H4 (cell line): ENCODE measurements around the gene RAMP1. TPM values are rescaled to one million over a fixed set of nuclear protein-coding genes. Genes with fewer than 3 reads are reported as not detected.
"Not testable (repeated sequence)": the region's sequence is repeated elsewhere in the genome, so short reads cannot be mapped to it uniquely, and the experiment has no call there.

Experiments used
- DNase-seq: peaks from one replicate; pipeline ENCODE4 v3.0.0-alpha.2; 2015; ENCODE audit warnings: low spot score
- total RNA-seq: library from RNA; depleted of rRNA; stranded (reverse); fragments of >200 nt; shearing (Covaris generic); gene quantifications from 2 replicates; pipeline ENCODE4 v1.2.3, GENCODE V29; 2014

RAMP1 gene
- total RNA-seq, 1 experiment from 2014 or later, result not detected

DNA sequence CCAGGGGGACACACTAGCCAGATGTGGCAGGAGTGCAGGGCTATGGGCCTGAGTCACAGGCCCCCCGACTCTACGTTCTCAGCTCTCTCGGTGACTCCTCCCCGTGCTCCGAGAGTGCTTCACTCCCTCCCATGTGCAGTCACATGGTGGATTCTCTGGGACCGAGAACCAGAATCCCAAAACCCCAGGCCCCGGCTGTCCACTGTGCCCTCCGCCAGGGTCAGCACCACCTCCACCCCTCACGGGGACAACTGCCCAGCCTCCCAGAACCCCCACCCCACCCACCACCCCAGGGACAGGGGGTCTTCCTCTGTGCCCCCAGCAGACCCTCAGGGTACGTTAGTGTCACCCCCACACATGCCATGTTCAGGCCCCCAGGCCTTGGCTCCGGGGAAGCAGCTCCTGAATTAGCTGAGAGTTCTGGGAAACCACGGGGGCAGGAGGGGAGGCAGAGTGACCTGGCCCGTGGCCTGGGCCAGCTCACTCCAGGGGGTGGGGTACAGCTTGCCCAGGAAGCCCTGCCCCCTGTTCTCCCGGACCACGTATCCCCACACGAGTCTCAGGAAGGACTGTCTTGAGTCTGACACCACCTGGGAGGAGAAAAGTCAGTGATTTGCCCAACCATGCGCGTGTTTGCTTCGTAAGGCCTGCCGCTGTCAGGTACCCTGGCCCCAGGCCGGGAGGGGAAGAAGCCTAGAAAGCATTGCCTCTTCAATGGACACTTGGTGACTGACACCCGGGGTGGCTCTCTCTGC is 4.4 kb downstream of the RAMP1 start:
- no peak for DNase-seq

DNA sequence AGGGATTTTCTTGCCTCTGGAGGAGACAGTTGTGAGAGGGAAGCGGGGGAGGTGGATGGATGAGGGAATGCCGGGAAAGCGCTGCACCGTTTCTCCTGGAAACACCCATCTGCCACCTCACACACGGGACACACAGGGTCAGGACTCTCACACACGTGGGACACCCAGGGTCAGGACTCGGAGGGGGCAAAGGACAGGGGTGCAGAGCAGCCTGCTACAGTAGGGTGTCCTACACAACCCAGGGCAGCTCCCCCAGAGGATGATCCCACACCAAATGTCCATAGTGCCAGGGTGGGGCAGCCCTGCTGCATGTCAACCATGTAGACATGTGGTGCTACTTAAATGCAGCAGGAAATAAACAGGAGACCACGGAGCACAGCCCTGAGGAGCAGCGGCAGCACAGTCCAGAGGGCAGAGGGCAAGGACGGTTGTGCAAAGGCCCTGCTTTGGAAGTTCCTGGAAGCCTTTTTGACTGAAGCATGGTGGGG is 5.1 kb downstream of the RAMP1 start:
- no peak for DNase-seq

DNA sequence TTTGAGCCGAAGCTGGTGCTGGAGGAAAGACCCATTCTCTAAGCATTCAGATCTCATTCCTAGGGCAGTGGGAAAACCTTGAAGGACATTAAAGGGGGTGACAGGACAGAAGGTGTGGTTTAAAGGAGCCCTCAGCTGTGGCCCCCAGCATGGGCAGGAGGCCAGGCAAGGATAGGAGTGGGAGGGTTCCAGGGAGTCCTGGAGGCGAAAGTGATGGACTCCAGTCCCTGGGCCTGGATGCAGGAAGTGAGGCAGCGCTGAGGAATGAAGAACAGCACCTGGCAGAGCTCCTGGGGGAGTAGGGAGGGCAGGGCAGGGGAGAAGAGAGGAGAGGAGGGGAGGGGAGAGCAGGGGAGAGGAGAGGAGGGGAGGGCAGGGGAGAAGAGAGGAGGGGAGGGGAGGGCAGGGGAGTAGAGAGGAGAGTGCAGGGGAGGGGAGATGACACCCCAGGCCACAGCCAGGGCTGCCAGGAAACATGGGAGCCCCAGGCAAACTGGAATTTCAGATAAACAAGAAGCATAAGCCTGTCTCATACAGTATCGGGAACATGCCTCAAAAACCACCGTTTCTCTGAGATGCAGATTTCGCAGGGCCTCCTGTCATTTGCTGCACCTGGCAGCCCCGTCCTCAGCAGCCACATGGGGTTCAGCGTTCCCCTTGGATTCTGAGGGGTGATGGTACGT is 5.7 kb downstream of the RAMP1 start:
- peak; percentile 70 for DNase-seq

DNA sequence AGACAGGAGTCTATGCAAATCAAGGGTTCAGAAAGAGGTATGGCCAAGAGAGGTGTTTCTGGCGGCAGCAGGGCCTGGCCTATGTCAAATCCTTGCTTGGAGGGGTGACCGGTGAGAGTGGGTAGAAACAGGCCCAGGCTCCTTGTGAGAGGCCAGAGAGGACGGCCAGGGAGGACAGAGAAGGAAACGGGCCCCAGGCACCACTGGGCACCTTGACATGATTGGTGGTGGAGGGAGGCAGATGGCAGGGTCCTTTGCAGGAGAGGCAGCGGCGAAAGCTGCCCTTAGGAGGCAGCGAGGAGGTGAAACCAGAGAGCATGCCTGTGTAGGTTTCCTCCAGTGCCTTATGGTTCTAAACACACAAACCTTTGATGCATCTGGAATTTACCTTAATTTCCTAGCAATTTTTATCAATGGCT is 6.2 kb downstream of the RAMP1 start:
- peak; percentile 33 for DNase-seq

DNA sequence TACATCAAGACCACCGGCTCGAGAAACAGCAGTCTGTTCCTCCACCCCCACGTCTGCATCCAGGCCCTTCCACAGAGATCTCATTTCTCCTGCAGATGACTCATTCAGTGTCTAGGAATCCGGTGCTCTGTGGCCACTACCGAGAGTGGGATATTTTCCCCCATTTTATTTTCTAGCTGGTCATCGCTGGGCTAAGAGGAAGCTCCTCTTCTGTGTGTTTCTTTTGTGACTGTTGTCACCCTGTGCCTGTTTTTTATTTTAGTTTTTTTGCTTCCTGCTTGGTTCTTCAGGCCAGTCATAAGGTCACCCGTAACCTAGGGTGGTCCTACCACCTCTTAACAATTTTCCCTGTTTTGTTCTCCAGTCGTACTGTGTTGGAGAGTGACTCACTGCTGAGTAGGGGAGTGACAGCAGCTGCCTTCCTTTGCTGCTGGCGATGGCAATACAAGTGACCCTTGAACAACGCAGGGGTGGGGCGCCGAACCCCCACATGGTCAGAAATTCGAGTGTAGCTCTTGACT is 6.7 kb downstream of the RAMP1 start:
- peak; percentile 40 for DNase-seq

DNA sequence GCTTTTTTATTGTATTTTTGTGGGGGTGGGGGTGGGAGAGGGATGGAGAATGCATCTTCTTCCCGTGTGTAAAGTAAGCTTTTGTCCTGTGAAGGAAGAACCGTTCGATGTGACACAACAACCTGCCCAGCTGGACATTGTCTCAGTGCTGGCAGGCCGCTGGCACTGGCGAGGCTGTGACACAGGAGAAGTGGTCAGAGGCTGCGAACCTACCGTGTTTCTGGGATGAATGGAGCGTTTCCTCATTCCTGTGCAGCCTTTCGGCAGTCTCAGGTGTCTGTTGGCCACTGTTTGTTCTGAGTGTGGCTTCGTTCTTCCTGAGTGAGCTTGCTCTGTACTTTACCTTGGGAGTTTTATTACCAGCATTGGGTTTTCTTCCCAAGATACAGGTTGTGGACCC is 8.0 kb downstream of the RAMP1 start:
- DNase-seq, result no peak

DNA sequence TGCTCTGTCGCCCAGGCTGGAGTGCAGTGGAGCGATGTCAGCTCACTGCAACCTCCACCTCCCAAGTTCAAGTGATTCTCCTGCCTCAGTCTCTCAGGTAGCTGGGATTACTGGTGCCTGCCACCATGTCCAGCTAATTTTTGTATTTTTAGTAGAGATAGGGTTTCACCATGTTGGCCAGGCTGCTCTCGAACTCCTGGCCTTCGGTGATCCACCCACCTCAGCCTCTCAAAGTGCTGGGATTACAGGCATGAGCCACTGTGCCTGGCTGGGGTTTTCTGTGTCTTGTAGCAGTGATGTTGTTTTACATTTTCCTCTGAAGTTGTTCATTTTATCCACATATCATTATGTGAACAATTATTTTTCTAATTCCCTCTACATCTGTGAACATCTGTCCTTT is 8.7 kb downstream of the RAMP1 start:
- DNase-seq, result not testable (repeated sequence)

DNA sequence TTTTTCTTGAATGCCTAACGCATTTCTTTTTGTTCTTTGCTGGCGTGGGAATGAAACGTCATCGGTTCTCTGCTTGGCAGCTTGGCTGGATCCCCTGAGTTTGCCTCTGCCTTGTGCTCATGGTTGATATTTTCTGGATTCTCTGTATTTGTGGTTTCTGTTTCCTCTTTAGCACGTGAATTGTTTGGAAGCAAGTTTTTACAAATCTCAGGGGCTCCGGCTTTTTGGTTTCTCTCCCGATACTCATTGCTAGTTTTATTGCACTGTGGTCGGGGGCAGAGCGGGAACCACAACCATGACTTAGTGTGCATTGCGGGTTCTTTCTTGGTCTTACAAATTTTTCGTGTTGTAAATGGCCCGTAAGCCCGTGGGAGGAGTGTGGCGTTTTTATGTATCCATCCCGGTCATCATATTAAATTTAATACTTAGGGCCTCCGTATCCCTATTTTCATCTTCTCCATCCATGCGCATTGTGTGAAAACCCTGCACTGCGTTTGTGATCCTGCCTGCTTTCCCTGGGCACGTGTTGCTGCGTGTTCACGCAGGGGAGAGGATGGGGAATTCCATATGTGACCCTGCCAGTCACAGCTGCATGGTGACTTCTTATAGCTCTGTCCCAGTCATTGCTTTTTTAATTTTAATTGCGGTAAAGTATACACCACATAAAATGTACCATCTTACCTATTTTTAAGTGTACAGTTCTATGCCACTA is 9.4 kb downstream of the RAMP1 start:
- no peak for DNase-seq

DNA sequence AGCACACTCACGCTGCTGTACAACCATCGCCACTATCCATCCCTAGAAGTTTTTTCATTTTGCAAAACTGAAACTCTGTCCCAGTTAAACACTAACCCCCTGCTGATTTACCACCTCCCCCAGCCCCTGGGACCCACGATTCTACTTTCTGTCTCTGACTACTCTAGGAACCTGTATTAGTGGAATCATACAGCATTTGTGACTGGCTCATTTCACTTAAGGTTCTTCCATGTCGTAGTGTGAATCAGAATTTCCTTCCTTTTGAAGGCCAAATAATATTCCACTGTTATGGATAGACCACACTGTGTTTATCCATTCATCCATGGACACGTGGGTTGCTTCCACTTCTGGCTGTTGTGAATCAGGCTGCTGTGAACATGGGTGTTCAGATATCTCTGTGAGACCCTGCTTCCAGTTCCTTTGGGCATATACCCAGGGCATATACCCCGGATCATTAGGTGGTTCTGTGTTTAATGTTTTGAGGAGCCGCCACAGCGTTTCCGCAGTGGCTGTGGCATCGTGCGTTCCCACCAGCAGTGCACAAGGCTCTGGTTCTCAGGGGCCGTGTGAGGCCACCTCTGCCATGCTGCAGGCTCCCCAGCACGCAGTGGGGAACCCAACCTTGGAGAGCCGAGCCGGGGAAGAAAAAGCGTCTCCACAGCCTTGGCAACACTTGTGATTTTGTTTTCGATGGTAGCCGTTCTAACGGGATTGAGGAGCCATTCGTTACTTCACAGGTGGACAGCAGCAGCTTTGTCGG is 10.1 kb downstream of the RAMP1 start:
- DNase-seq, result no peak

DNA sequence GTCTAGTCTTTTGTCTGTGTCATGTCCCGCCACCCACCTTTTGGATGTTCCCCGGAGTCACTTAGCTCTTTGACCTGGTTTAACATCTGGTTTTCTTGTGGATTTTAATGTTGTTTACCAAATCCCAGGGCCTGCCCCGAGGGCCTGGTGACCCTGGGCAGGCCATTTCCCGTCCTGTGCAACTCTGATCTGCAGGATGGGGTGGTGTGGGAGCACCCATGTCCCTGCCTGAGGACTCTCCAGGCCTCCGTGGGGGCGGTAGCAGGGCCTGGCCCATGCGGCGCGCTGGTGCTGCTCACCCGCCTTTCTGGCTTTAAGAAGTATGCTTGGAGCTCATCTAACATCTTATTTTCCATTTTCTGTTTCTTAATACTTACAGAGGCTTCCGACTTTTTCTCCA is 10.7 kb downstream of the RAMP1 start:
- DNase-seq, result no peak

DNA sequence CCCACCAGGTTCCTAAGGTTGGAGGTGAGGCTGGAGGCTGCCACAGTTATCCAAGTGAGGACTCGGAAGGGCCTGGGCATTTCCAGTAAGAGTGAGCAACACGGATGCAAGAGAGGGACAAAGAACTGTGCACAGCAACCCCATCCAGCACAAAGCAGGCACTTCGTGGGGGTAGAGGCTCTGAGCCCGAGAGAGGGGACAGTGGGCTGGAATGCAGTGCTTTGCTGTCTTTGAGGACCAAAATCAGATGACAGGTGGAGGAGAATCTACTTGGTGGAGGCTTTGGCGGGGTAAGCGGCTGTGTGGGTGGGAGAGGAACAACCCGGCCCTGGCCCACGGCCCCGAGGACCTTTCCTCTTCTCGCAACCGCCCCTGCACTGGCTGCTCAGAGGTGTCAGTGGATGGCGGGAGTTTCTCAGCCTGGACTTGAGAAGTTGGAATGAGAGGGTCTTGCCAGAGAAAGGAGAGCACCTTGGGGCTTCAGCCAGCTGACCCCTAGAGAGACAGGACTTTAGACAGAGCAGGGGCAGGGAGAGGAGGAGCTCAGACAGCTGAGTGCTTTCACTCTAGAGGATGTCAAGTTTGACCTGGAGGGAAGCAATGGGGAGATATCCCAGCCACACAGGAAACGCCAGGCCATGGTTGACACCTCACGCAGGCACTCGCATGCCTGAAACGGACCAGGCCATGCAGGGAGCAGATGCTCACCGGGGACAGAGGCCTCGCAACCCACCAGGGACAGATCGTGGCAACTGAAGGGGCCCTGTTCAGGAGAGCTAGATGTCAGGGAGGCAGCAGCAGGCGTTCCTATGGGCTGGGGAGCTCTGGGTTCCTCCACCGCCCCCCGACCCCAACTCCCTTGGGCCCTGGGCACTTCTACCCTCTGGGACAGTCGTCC is 11.6 kb downstream of the RAMP1 start:
- no peak for DNase-seq

DNA sequence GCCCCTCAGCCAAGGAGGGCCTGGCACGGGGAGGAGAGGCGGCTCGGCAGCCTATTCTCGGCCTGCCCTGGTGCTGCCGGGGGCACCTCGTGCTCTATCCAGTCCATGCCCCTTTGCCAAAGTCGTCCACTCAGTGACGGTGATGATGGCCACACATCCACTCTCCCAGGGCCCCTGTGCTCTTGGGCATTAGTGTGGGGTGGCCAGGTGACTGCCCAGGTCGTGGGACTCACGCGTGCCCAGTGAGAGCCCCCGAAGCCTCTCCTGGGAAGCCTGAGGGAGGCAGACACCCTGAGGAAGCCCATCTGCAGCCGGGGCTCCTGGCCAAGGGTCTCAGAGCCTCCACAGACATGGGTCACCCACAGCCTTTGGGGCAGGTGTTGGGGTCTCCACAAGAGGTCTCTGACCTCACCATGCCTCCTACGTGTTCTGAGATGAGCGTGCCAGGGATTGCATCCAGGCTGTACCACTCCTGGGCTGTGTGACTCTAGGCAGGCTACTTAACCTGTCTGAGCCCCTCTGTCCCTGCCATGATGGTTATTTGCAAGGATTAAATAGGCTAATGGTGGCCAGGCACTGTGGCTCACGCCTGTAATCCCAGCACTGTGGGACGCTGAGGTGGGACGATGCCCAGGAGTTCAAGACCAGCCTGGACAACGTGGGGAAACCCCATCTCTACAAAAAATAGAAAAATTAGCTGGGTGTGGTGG is 12.9 kb downstream of the RAMP1 start:
- DNase-seq, result no peak

DNA sequence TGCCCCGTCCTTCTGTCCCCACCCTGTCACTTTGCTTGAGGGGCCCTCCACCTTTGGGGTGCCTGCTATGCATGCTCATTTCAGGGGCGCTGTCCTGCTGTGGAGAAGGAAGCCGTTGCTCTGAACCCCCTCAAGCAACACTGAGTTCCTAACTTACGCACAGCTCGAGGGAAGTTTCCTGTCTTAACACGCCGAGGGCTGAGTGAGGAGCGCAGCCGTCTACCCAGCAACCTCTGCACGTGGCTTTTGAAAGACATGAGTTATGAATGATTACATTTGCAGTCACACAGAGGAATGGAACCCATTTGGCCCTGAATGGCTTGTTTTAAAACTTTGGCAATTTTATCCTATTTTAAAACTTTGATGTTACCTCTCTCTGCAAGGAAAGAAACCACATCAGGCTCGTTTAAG is 14.0 kb downstream of the RAMP1 start:
- DNase-seq, result no peak

DNA sequence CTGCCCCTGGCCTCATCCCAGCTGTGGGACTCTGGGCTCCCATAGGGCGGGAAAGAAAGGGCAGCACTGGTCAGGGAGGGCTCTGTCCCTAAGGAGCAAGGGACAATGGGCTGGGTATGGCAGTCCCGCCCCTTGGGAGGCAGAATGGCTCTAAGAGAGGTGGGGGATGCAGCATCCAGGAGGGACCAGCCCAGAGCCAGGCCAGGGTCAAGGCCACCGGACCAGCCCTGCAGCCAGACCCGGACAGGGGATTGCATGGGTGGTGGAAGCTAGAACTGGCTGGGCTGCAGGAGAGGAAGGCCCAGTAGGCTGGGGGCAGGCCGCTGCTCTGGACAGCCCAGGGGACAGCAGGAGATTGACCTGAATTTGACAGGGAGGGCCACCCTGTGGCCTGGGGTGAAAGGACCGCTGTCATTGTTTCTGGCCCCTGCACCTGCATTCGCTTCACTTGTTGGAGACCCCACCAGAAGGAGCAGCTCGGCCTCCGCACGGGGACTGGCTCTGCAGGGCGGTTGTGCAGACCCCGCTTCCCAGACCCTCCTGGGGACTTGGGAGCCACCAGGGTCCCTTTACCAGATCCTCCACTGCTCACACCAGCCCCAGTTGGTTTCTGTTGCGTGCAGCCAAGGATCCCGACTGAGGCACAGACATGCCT is 14.6 kb downstream of the RAMP1 start:
- DNase-seq, result no peak

DNA sequence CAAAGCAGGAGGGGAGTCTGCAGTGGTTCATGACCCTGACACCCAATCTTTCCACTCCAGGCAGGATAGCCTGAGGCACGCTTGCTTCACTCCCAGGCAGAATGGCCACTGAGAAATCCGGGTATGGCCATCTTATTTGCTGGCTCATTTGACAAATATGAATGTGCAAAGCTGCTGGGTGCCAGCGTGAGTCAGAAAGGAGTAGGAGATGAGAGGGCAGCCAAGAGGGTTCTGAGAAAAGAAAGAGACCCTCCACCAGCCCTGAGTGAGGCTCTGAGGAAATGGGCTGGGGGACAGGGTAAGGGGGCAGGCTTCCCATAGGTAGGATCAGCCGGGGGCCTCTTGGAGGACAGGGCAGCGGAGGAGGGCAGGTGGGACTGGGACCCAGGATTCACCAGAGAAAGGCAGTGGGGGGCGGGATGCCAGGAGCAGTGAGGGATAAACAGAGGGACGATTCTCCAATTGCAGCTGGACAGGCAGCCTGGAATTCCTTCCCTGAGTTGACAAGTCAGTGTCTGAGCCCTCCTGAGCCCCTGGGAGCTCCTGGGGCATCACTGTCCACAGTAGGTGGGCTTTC is 15.2 kb downstream of the RAMP1 start:
- no peak for DNase-seq

DNA sequence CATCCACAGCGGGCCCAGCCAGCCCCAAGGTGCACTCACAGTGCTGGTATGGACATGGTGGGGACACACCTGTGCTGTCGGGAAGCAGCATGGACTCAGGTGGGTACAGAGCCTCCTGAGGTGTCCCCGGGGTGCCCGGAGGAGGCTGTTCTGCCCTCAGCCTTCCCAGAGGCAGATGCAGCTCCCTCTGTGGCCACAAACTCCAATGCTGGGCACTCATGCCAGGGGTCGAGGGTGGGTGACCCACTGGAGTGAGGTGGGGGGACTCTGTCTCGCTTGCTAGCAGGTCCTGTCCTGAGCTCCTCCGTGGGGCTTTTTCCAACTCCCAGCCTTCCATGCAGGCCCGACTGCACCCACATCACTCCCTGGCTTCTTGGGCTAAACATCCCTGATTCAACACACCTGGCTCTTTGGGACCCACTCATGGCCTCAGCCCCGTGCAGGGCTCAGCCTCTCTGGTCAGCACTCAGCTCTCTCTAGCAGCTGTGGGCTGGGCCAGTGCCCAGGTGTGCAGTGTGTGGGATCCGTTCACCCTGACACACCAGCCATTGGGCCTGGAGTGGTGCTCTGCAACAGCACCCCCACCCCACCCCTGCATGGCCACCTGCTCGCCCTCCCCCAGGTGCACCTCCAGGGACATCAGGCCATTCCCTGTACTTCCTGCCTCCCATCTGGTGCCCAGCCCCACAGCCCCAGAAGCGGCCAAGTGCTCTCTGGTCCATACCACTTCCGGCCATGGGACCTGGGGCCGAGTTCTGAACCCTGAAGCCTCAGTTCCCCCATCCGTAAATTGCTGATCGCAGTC is 16.0 kb downstream of the RAMP1 start:
- DNase-seq, result no peak

DNA sequence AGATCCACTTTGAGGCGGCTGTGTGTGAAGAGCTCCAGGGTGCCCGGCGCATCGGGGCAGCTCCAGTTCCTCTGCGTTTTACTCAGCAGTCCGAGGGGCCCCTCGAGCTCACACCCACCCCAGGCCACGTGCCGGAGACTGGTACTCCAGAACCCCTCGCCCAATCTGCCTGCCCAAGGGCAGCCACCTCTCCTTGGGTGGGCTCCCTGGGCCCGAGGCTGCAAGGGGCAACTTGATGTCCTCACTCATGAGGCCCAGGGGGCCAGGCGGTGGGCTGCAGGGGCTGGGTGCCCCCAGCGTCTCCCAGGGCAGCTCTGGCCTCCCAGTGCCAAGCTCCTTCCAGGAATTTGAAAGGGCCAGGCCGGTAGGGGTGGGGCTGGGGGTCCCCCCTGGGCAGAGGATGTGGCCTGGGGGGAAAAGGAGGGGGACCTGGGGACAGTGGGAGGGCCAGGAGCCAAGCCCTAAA is 16.7 kb downstream of the RAMP1 start:
- DNase-seq, result no peak

DNA sequence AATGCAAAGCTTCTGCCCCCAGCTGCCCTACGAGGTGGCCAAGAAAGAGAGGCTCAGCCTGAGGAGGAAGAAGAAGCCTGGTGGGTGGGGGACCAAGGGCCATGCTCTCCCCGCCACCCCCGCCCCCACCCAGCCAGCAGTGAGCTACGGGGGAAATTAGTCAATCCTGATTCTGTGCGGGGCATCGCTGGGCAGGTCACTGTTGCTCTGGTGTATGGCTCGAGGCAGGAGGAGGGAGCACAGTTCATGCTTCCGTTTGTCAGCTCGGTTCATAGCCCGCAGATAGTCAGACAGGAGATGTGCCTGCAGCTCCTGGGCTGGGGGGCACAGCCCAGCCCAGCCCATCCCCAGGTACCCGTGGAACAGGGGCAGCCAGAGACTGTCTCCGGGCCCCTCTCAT is 17.1 kb downstream of the RAMP1 start:
- DNase-seq, result no peak
